ENCODE measurements around the gene DLG2.

DLG2 gene

GRCh38 chr11:83970061-83970671, 1657.0 kb downstream of the DLG2 start:
- TF ChIP-seq CTCF (IDR thresholded peaks at IDR 0.05; ENCODE audit: low read depth, low read length): no peak
- no peak for DNase-seq (ENCODE audit: low read depth in 2 of 2)
- no peak overlapping the region for H3K4me3 ChIP-seq (replicated peaks in 1 of 2; ENCODE audit: low read depth in 2 of 2, low read length in 2 of 2)

- DNase-seq (ENCODE audit: low read depth in 2 of 2): no peak
- no peak for TF ChIP-seq CTCF (IDR thresholded peaks at IDR 0.05; ENCODE audit: low read depth, low read length)
- H3K4me3 ChIP-seq (replicated peaks in 1 of 2; ENCODE audit: low read depth in 2 of 2, low read length in 2 of 2): no peak overlapping the region
Measured at GRCh38 chr11:83957038-83957900, 1669.9 kb downstream of the DLG2 start.

- no peak overlapping the region for H3K4me3 ChIP-seq (replicated peaks in 1 of 2; ENCODE audit: low read depth in 2 of 2, low read length in 2 of 2)
- DNase-seq (ENCODE audit: low read depth in 2 of 2): no peak
- no peak for TF ChIP-seq CTCF (IDR thresholded peaks at IDR 0.05; ENCODE audit: low read depth, low read length)
Measured at GRCh38 chr11:83956119-83956697, 1670.9 kb downstream of the DLG2 start.

GRCh38 chr11:83954780-83955179, 1672.4 kb downstream of the DLG2 start:
- DNase-seq (ENCODE audit: low read depth in 2 of 2): no peak
- TF ChIP-seq CTCF (IDR thresholded peaks at IDR 0.05; ENCODE audit: low read depth, low read length): no peak
- H3K4me3 ChIP-seq (replicated peaks in 1 of 2; ENCODE audit: low read depth in 2 of 2, low read length in 2 of 2): no peak overlapping the region

GRCh38 chr11:83951521-83951920, 1675.6 kb downstream of the DLG2 start:
- no peak for DNase-seq (ENCODE audit: low read depth in 2 of 2)
- no peak for TF ChIP-seq CTCF (IDR thresholded peaks at IDR 0.05; ENCODE audit: low read depth, low read length)
- H3K4me3 ChIP-seq (replicated peaks in 1 of 2; ENCODE audit: low read depth in 2 of 2, low read length in 2 of 2): no peak overlapping the region

- TF ChIP-seq CTCF (IDR thresholded peaks at IDR 0.05; ENCODE audit: low read depth, low read length): no peak
- no peak overlapping the region for H3K4me3 ChIP-seq (replicated peaks in 1 of 2; ENCODE audit: low read depth in 2 of 2, low read length in 2 of 2)
- no peak for DNase-seq (ENCODE audit: low read depth in 2 of 2)
Measured at GRCh38 chr11:83948200-83948599, 1678.9 kb downstream of the DLG2 start.
